IMR-90 (cell line): ENCODE measurements around the gene NPEPL1. TPM values are rescaled to one million over a fixed set of nuclear protein-coding genes. Genes with fewer than 3 reads are reported as not detected.

ENCODE experiments used
- ATAC-seq: fragments of 200-7000 bp; cut with Tn5 transposase; 2 replicates; pipeline ENCODE4 v1.9.1; 2020; ENCODE audit warnings: low read depth, mild to moderate bottlenecking, moderate library complexity
- BruUV-seq: library from RNA; stranded (reverse); fragments of 400-500 nt; replicated peaks from 2 replicates; lab custom pipeline; 2021; lab: Mats Ljungman, UMichigan
- CTCF ChIA-PET: fragments of 300-600 bp; formaldehyde crosslinking; extraction: SDS; loops from one replicate; lab custom pipeline; 2021; ENCODE audit warnings: antibody characterized with exemption; lab: Yijun Ruan, JAX
- POLR2A ChIA-PET: fragments of 300-600 bp; sonication (Branson Sonifier 250); formaldehyde crosslinking; loops from one replicate; lab custom pipeline; 2022; ENCODE audit warnings: antibody characterized with exemption; ENCODE audit not compliant: unreplicated experiment; lab: Charles Lee
- DNase-seq: peaks from one replicate; pipeline ENCODE4 v3.0.0; 2013
- H2AFZ ChIP-seq: replicated peaks from 2 replicates; pipeline ENCODE3; 2013; ENCODE audit warnings: low read length, mild to moderate bottlenecking; ENCODE audit not compliant: poor library complexity
- H2AK5ac ChIP-seq: 2 replicates; pipeline ENCODE4 v1.6.1; 2013; ENCODE audit warnings: low read depth, low read length, inconsistent platforms
- H2AK9ac ChIP-seq: replicated peaks from 2 replicates; pipeline ENCODE3; 2013; ENCODE audit warnings: mild to moderate bottlenecking, low read depth, low read length, moderate library complexity; ENCODE audit not compliant: poor library complexity
- H2BK120ac ChIP-seq: 2 replicates; pipeline ENCODE4 v1.6.1; 2013; ENCODE audit warnings: low read depth, low read length, inconsistent platforms
- H2BK15ac ChIP-seq: 3 replicates; pipeline ENCODE4 v1.6.1; 2013; ENCODE audit warnings: low read depth, low read length, inconsistent platforms
- H2BK20ac ChIP-seq: 2 replicates; pipeline ENCODE4 v1.6.1; 2013; ENCODE audit warnings: low read depth, mild to moderate bottlenecking, inconsistent platforms, low read length, moderate library complexity
- H2BK5ac ChIP-seq: 2 replicates; pipeline ENCODE4 v1.6.1; 2013; ENCODE audit warnings: mild to moderate bottlenecking, low read depth, low read length, inconsistent platforms; ENCODE audit not compliant: poor library complexity, severe bottlenecking
- H3K14ac ChIP-seq: replicated peaks from 2 replicates; pipeline ENCODE4 v1.6.1; 2013; ENCODE audit warnings: low read depth, low read length, inconsistent platforms
- H3K18ac ChIP-seq: 2 replicates; pipeline ENCODE4 v1.6.1; 2013; ENCODE audit warnings: low read depth, low read length, control low read depth
- H3K23ac ChIP-seq: 2 replicates; pipeline ENCODE4 v1.6.1; 2013; ENCODE audit warnings: low read depth, low read length, inconsistent platforms
- H3K27ac ChIP-seq: 2 replicates; pipeline ENCODE4 v1.5.1; 2013; ENCODE audit warnings: mild to moderate bottlenecking, control low read depth, low read length; ENCODE audit not compliant: insufficient read depth
- H3K27me3 ChIP-seq: 2 replicates; pipeline ENCODE4 v1.6.1; 2013; ENCODE audit warnings: low read length; ENCODE audit not compliant: control insufficient read depth, insufficient read depth
- H3K36me3 ChIP-seq: 2 replicates; pipeline ENCODE4 v1.6.1; 2013; ENCODE audit warnings: low read length, mixed read lengths; ENCODE audit not compliant: control insufficient read depth, insufficient read depth
- H3K4ac ChIP-seq: 2 replicates; pipeline ENCODE4 v1.6.1; 2013; ENCODE audit warnings: low read depth, low read length, inconsistent platforms
- H3K4me1 ChIP-seq: 2 replicates; pipeline ENCODE4 v1.6.1; 2013; ENCODE audit warnings: low read length, mixed read lengths; ENCODE audit not compliant: control insufficient read depth, insufficient read depth
- H3K4me2 ChIP-seq: 2 replicates; pipeline ENCODE4 v1.6.1; 2013; ENCODE audit warnings: low read depth, mild to moderate bottlenecking, control low read depth, low read length, moderate library complexity
- H3K4me3 ChIP-seq: 2 replicates; pipeline ENCODE4 v1.5.1; 2013; ENCODE audit warnings: low read depth, mild to moderate bottlenecking, control low read depth, low read length, moderate library complexity; ENCODE audit not compliant: insufficient read depth
- H3K56ac ChIP-seq: 2 replicates; pipeline ENCODE4 v1.6.1; 2013; ENCODE audit warnings: low read length, inconsistent platforms; ENCODE audit not compliant: insufficient read depth; ENCODE audit errors: extremely low read depth
- H3K79me1 ChIP-seq, 2 experiments: 2 replicates each; pipeline ENCODE4 v1.6.1; 2013; ENCODE audit warnings: low read length in 2 of 2, inconsistent platforms in 1 of 2, low read depth in 1 of 2
- H3K9ac ChIP-seq: 2 replicates; pipeline ENCODE4 v1.6.1; 2013; ENCODE audit warnings: low read depth, low read length, control low read depth
- H3K9me1 ChIP-seq: 2 replicates; pipeline ENCODE4 v1.6.1; 2013; ENCODE audit warnings: low read length, inconsistent platforms; ENCODE audit not compliant: insufficient read depth
- H3K9me3 ChIP-seq: 2 replicates; pipeline ENCODE4 v1.6.1; 2013; ENCODE audit warnings: low read length; ENCODE audit not compliant: control insufficient read depth, insufficient read depth
- H4K20me1 ChIP-seq: 2 replicates; pipeline ENCODE4 v1.6.1; 2013; ENCODE audit warnings: low read length, inconsistent platforms; ENCODE audit not compliant: insufficient read depth
- H4K5ac ChIP-seq: 2 replicates; pipeline ENCODE4 v1.6.1; 2013; ENCODE audit warnings: mild to moderate bottlenecking, low read depth, low read length, control low read depth
- H4K8ac ChIP-seq, 2 experiments: 2 replicates each; pipeline ENCODE4 v1.6.1; 2013; ENCODE audit warnings: low read depth in 2 of 2, low read length in 2 of 2, control low read depth in 1 of 2, inconsistent platforms in 1 of 2
- H4K91ac ChIP-seq: 2 replicates; pipeline ENCODE4 v1.6.1; 2013; ENCODE audit warnings: low read depth, low read length, inconsistent platforms; ENCODE audit not compliant: insufficient read depth
- BHLHE40 ChIP-seq: fragments of 150-350 bp; IDR thresholded peaks from 2 replicates; pipeline ENCODE4 v1.6.1; 2016; ENCODE audit warnings: mild to moderate bottlenecking, low read depth, low read length
- CEBPB ChIP-seq: IDR thresholded peaks from 2 replicates; pipeline ENCODE4 v1.6.1; 2012; ENCODE audit warnings: low read depth, low read length, improper control_type of control experiment
- CHD1 ChIP-seq: IDR thresholded peaks from 2 replicates; pipeline ENCODE4 v1.6.1; 2012; ENCODE audit warnings: low read depth, low read length, improper control_type of control experiment
- FOS ChIP-seq: fragments of 150-350 bp; IDR thresholded peaks from 2 replicates; pipeline ENCODE4 v1.6.1; 2016; ENCODE audit warnings: low read depth, low read length
- MAFK ChIP-seq: IDR thresholded peaks from 2 replicates; pipeline ENCODE4 v1.6.1; 2012; ENCODE audit warnings: low read depth, low read length, improper control_type of control experiment
- MAZ ChIP-seq: IDR thresholded peaks from 2 replicates; pipeline ENCODE4 v1.6.1; 2012; ENCODE audit warnings: low read depth, mild to moderate bottlenecking, low read length, improper control_type of control experiment, moderate library complexity, borderline replicate concordance
- MXI1 ChIP-seq: IDR thresholded peaks from 2 replicates; pipeline ENCODE4 v1.6.1; 2012; ENCODE audit warnings: low read depth, mild to moderate bottlenecking, low read length, moderate library complexity, borderline replicate concordance
- NFE2L2 ChIP-seq: fragments of 150-350 bp; IDR thresholded peaks from 2 replicates; pipeline ENCODE4 v1.6.1; 2016; ENCODE audit warnings: low read depth, mild to moderate bottlenecking, low read length
- POLR2A ChIP-seq: IDR thresholded peaks from 2 replicates; pipeline ENCODE4 v1.6.1; 2012; ENCODE audit warnings: mild to moderate bottlenecking, low read depth, low read length
- RAD21 ChIP-seq: IDR thresholded peaks from 2 replicates; pipeline ENCODE4 v1.6.1; 2012; ENCODE audit warnings: low read length, improper control_type of control experiment
- RCOR1 ChIP-seq: IDR thresholded peaks from 2 replicates; pipeline ENCODE4 v1.6.1; 2012; ENCODE audit warnings: mild to moderate bottlenecking, low read length, improper control_type of control experiment; ENCODE audit not compliant: insufficient replicate concordance
- RFX5 ChIP-seq: IDR thresholded peaks from 2 replicates; pipeline ENCODE4 v1.8.0; 2012; ENCODE audit warnings: low read depth, mild to moderate bottlenecking, low read length, moderate library complexity
- SMC3 ChIP-seq: fragments of 150-350 bp; IDR thresholded peaks from 2 replicates; pipeline ENCODE4 v1.6.1; 2016; ENCODE audit warnings: low read depth, mild to moderate bottlenecking, antibody characterized with exemption, low read length, moderate library complexity
- USF2 ChIP-seq: fragments of 150-350 bp; IDR thresholded peaks from 2 replicates; pipeline ENCODE4 v1.6.1; 2017; ENCODE audit warnings: mild to moderate bottlenecking, antibody characterized with exemption, low read length, low read depth
- WGBS, 2 experiments: methylation state at CpG; one replicate each; pipeline versions ENCODE4 v1.1.5 to v1.1.7; 2013; ENCODE audit warnings: missing lambda C conversion rate in 2 of 2; ENCODE audit not compliant: insufficient read length in 1 of 2; ENCODE audit errors: extremely low coverage in 2 of 2; 5-methylcytosine and 5-hydroxymethylcytosine counted together
- dilution Hi-C: fragments of 300-500 bp; cut with HindIII; formaldehyde crosslinking; loops from one replicate; pipeline ENCODE4 v1.14.3; 2018; ENCODE audit warnings: low sequenced_read_pairs; ENCODE audit not compliant: unreplicated experiment
- in situ Hi-C: fragments of 300-500 bp; cut with MboI; formaldehyde crosslinking; loops from 3 replicates; pipeline ENCODE4 v1.14.3; 2019; ENCODE audit warnings: low sequenced_read_pairs, inconsistent platforms, mixed read lengths
- intact Hi-C: fragments of 100-400 bp; cut with micrococcal nuclease; formaldehyde crosslinking; loops from 2 replicates; pipeline ENCODE4 v1.10.0; 2022
- polyA plus RNA-seq, 3 experiments: library from polyadenylated mRNA; depleted of rRNA; stranded (reverse); fragments of >200 nt; gene quantifications; 2 replicates each; pipeline ENCODE4 v1.2.3, GENCODE V29; 2012; ENCODE audit warnings: low replicate concordance in 1 of 3
- total RNA-seq: library from RNA; depleted of rRNA; stranded (reverse); fragments of >200 nt; gene quantifications from 2 replicates; pipeline ENCODE4 v1.2.3, GENCODE V29; 2012
- TF ChIP-seq, protein P1 (sequence below): conservative IDR thresholded peaks from 2 replicates; pipeline ENCODE4 v1.5.1; 2012; ENCODE audit warnings: mild to moderate bottlenecking, low read depth, low read length, improper control_type of control experiment
- TF ChIP-seq, protein P2 (sequence below): fragments of 150-350 bp; IDR thresholded peaks from 2 replicates; pipeline ENCODE4 v1.6.1; 2016; ENCODE audit warnings: low read depth, mild to moderate bottlenecking, low read length, moderate library complexity, borderline replicate concordance

The NPEPL1 gene
- total and polyA plus RNA-seq, 2 of the 4 experiments (the other 2 are of a cell fraction): 6.3 to 10.4 TPM

GRCh38 chr20:58743929-58744534 lies 51.4 kb downstream of the NPEPL1 start:
- H2AK5ac ChIP-seq: no peak overlapping the region
- H2BK5ac ChIP-seq: no peak overlapping the region
- no peak overlapping the region for H3K4me2 ChIP-seq
- no peak overlapping the region for H4K8ac ChIP-seq
- H3K79me1 ChIP-seq: no peaks in the 10 kb centered on the region
- H3K9ac ChIP-seq: no peak overlapping the region
- H4K20me1 ChIP-seq: no peaks in the 10 kb centered on the region
- H2BK20ac ChIP-seq: no peak overlapping the region
- no peak overlapping the region for H2BK120ac ChIP-seq
- intact Hi-C loops: no loop called here
- no peak overlapping the region for H3K23ac ChIP-seq
- no peak overlapping the region for H2BK15ac ChIP-seq
- DNase-seq: no peak
- no peak overlapping the region for H3K18ac ChIP-seq
- in situ Hi-C loops: no loop called here
- no peak overlapping the region for H3K27ac ChIP-seq
- WGBS, 2 experiments: 60% methylated on average over 1 of the region's 1 CpG; no CpG with 5 or more reads in 1 of the 2 experiments
- H2AFZ ChIP-seq: no peak overlapping the region
- no peaks in the 10 kb centered on the region for H3K4me1 ChIP-seq
- ChIA-PET CTCF (no interaction called here), POLR2A (no interaction called here)
- H3K9me1 ChIP-seq: no peaks in the 10 kb centered on the region; the same call in 1 of the 2 replicates
- no peak overlapping the region for H3K4me3 ChIP-seq
- H3K4ac ChIP-seq: no peak overlapping the region
- no peak for TF ChIP-seq BHLHE40
- no peak for TF ChIP-seq MAZ
- TF ChIP-seq FOS: no peak
- TF ChIP-seq USF2: no peak
- no peak for TF ChIP-seq MAFK
- TF ChIP-seq POLR2A: no peak
- no peak for TF ChIP-seq CEBPB
- TF ChIP-seq RAD21: no peak
- TF ChIP-seq CHD1: no peak
- no peak for TF ChIP-seq MXI1
- TF ChIP-seq, protein P1, sequence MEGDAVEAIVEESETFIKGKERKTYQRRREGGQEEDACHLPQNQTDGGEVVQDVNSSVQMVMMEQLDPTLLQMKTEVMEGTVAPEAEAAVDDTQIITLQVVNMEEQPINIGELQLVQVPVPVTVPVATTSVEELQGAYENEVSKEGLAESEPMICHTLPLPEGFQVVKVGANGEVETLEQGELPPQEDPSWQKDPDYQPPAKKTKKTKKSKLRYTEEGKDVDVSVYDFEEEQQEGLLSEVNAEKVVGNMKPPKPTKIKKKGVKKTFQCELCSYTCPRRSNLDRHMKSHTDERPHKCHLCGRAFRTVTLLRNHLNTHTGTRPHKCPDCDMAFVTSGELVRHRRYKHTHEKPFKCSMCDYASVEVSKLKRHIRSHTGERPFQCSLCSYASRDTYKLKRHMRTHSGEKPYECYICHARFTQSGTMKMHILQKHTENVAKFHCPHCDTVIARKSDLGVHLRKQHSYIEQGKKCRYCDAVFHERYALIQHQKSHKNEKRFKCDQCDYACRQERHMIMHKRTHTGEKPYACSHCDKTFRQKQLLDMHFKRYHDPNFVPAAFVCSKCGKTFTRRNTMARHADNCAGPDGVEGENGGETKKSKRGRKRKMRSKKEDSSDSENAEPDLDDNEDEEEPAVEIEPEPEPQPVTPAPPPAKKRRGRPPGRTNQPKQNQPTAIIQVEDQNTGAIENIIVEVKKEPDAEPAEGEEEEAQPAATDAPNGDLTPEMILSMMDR: no peak
- TF ChIP-seq RCOR1: no peak
- no peak for TF ChIP-seq SMC3
- TF ChIP-seq, protein P2, sequence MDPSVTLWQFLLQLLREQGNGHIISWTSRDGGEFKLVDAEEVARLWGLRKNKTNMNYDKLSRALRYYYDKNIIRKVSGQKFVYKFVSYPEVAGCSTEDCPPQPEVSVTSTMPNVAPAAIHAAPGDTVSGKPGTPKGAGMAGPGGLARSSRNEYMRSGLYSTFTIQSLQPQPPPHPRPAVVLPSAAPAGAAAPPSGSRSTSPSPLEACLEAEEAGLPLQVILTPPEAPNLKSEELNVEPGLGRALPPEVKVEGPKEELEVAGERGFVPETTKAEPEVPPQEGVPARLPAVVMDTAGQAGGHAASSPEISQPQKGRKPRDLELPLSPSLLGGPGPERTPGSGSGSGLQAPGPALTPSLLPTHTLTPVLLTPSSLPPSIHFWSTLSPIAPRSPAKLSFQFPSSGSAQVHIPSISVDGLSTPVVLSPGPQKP: no peak
- TF ChIP-seq NFE2L2: no peak
- TF ChIP-seq RFX5: no peak
- H3K36me3 ChIP-seq: no peaks in the 10 kb centered on the region
- dilution Hi-C loops: no loop called here
- H2AK9ac ChIP-seq: no peak overlapping the region
- H4K5ac ChIP-seq: no peak overlapping the region
- no peak overlapping the region for H4K91ac ChIP-seq
- H3K27me3 ChIP-seq: peaks cover 43% of the 10 kb centered on the region
- no TSS peak for BruUV-seq
- H3K14ac ChIP-seq: no peak overlapping the region
- H3K56ac ChIP-seq: no peak overlapping the region
- ATAC-seq: no peak
- H3K9me3 ChIP-seq: no peaks in the 10 kb centered on the region
